Left ventricle myocardium superior (tissue), 1 donor: Measurements from ENCODE around the gene ORC4. TPM values are rescaled to one million over a fixed set of nuclear protein-coding genes. Genes with fewer than 3 reads are reported as not detected.
A peak's percentile ranks its signal among the peaks of the same experiment; 100 is the strongest.

ENCODE experiments used
- ATAC-seq: fragments of 200-7000 bp; cut with Tn5 transposase; one replicate; pipeline ENCODE4 v1.9.1; 2020; ENCODE audit warnings: mild to moderate bottlenecking, moderate library complexity
- DNase-seq: peaks from one replicate; pipeline ENCODE4 v3.0.0-alpha.2; 2020
- intact Hi-C: fragments of 100-400 bp; cut with micrococcal nuclease; formaldehyde crosslinking; loops from one replicate; pipeline ENCODE4 v1.11.0; 2022
- total RNA-seq: library from RNA; stranded (reverse); fragmentation: NEBNext Ultra II Directional; extraction: Animal tissue kit (Norgen Biotek cat#: 25700); gene quantifications from one replicate; pipeline ENCODE4 v1.2.1, GENCODE V29; 2021
- donor health status: DM: no; HTN: yes; CAD: no; lungs with severe emphysema.

Gene ORC4
- total RNA-seq, 1 donor from 2014 or later, result 49.2 TPM

DNA sequence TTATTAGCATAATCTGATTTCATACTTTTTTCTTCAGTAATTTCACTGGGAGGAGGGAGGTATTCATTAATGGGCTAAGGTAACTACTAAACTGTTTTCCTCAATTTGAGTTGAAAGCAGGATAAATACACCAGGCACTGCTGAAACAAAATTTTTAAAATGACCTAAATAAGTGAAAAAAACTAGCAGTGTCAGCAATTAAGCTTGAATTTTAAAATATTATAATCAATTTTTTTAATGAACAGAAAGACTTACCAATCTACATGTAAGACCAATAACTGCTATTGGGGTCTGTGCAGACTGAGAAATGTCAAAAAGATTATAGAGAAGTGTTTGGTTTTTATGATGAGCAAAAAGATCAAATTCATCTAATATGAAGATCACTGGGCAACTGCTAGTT is 68.4 kb downstream of the ORC4 start:
- intact Hi-C loops, result no loop called here
- ATAC-seq (no peak), DNase-seq (no peak)

- ATAC-seq, result no peak
- no peak for DNase-seq
- intact Hi-C loops, result loop anchor here (10.0 kb wide), 1 partner anchor 1039 kb away; no protein-coding TSS in a partner anchor
Observed at GRCh38 chr2:147945660-147946059, 74.9 kb downstream of the ORC4 start.

DNA sequence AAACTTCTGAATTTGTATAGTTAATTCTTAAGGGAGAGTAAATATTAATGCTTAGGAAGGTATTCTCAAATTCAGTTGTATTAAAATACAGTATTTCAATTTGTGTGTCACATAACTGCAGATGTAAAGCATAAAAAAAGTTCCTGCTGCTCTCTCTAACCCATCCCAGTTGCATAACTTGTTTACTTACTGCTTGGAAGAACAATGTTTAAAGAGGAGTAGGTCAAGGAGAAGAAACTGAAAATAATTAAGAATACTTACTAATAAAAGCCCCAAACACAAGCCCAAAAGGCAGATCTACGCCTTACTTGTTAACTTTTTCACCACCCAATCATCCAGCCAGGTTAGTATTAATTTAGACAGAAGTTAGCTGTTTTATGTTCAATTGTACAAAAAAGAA is 81.2 kb downstream of the ORC4 start:
- DNase-seq (no peak), ATAC-seq (no peak)
- intact Hi-C loops, result loop anchor here (10.0 kb wide), 1 partner anchor 565 kb away; no protein-coding TSS in a partner anchor

- intact Hi-C loops, result loop anchor here (10.0 kb wide), 1 partner anchor 567 kb away; no protein-coding TSS in a partner anchor
- ATAC-seq (peak; percentile 42), DNase-seq (no peak)
Observed at GRCh38 chr2:147937744-147938349, 82.7 kb downstream of the ORC4 start.

GRCh38 chr2:147934881-147935620 is 85.5 kb downstream of the ORC4 start:
- no peak for ATAC-seq
- DNase-seq, result no peak
- intact Hi-C loops, result loop anchor here (10.0 kb wide), 1 partner anchor 570 kb away; no protein-coding TSS in a partner anchor

DNA sequence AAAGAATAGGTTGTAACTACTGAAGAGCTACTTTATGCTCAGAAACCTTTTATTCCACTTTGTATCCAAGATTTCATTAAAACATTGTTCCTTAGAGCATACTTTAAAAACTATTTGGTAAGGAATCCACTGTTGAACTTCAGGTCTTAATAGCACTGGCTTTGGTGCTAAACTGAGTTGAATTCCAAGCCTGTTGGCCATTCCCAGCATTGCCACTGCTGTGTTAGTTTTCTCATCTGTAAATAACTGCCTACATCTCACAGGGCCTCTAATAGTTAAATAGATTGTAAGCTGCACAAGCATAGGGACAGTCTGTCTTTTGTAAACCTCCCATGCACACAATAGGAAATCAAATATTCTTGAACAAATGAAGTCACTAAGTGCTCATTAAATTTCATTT is 86.6 kb downstream of the ORC4 start:
- no peak for ATAC-seq
- intact Hi-C loops, result loop anchor here (10.0 kb wide), 1 partner anchor 571 kb away; no protein-coding TSS in a partner anchor
- DNase-seq, result no peak

GRCh38 chr2:147927053-147927588 is 93.4 kb downstream of the ORC4 start:
- ATAC-seq (no peak), DNase-seq (no peak)
- intact Hi-C loops, result no loop called here

- ATAC-seq (no peak), DNase-seq (no peak)
- intact Hi-C loops, result no loop called here
Observed at GRCh38 chr2:147925886-147926285, 94.7 kb downstream of the ORC4 start.

DNA sequence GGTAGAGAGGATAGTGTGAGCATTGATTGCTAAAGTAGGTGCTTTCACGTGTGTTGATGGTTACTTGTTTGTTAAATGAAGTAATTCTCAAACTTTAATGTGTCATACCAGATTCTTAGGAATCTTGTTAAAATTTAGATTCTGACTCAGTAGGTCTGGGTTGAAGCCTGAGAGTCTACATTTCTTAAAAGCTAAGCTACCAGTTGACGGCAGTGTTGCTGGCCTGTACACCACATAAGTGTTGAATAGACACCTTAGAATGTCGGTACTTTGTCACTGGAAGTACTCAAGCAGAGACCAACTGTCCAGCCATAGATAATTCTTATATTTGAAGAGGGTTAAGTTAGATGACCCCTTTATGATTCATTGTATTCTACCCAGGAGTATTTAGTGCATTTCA is 95.9 kb downstream of the ORC4 start:
- ATAC-seq (no peak), DNase-seq (no peak)
- intact Hi-C loops, result no loop called here

DNA sequence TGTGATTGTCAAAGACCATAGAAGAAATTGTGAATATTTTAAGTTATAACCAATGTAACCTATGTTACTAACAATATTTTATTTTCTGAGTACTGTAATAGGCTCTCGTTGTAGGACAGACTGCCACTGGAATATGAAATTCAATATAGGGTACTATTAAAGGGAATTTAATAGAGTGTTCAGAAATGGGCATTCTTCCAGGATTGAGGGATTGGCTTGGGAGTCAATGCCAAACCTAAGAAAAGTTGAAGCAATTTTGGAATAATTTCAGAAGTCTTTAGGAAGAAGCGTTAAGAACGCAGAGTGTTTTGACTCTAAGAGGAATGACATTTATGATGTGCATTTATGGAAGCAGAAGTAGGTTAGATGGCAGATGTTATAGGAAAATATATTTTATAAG is 96.7 kb downstream of the ORC4 start:
- ATAC-seq (no peak), DNase-seq (no peak)
- intact Hi-C loops, result no loop called here

GRCh38 chr2:147917161-147917560 is 103.4 kb downstream of the ORC4 start:
- DNase-seq (no peak), ATAC-seq (no peak)
- intact Hi-C loops, result loop anchor here (10.0 kb wide), 1 partner anchor 1182 kb away; no protein-coding TSS in a partner anchor

DNA sequence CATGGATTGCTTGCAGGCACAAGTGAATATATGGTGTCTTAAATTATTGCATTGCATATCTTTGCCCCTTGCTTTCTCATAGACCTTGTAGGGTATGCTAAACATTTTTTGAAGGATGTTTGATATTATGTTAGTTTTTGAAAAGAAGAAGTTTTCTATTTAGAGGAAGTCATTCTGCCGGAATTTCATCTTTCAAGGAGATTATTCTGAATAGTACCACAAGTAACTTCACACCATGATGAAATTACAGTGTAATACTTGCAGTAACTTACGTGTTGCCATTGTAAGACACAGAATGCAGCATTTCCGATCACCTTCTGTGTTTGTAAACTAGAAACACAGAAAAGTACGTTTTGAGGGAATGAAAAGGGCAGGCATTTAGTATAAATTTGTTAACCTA is 103.8 kb downstream of the ORC4 start:
- DNase-seq (no peak), ATAC-seq (no peak)
- intact Hi-C loops, result loop anchor here (10.0 kb wide), 1 partner anchor 1182 kb away; no protein-coding TSS in a partner anchor

GRCh38 chr2:147916067-147916466 is 104.5 kb downstream of the ORC4 start:
- ATAC-seq, result no peak
- intact Hi-C loops, result loop anchor here (10.0 kb wide), 1 partner anchor 1181 kb away; no protein-coding TSS in a partner anchor
- no peak for DNase-seq

GRCh38 chr2:147913701-147914480 is 106.6 kb downstream of the ORC4 start:
- intact Hi-C loops, result loop anchor here (10.0 kb wide), 1 partner anchor 1179 kb away; no protein-coding TSS in a partner anchor
- DNase-seq (no peak), ATAC-seq (no peak)

GRCh38 chr2:147910990-147911473 is 109.5 kb downstream of the ORC4 start:
- DNase-seq, result no peak
- intact Hi-C loops, result loop anchor here (2.0 to 10.0 kb wide), 2 partner anchors 828 to 1176 kb away; no protein-coding TSS in a partner anchor
- ATAC-seq, result peak; percentile 30

GRCh38 chr2:147909178-147909577 is 111.4 kb downstream of the ORC4 start:
- intact Hi-C loops, result no loop called here
- ATAC-seq, result no peak
- no peak for DNase-seq

GRCh38 chr2:147904051-147904450 is 116.5 kb downstream of the ORC4 start:
- intact Hi-C loops, result no loop called here
- DNase-seq (no peak), ATAC-seq (no peak)

DNA sequence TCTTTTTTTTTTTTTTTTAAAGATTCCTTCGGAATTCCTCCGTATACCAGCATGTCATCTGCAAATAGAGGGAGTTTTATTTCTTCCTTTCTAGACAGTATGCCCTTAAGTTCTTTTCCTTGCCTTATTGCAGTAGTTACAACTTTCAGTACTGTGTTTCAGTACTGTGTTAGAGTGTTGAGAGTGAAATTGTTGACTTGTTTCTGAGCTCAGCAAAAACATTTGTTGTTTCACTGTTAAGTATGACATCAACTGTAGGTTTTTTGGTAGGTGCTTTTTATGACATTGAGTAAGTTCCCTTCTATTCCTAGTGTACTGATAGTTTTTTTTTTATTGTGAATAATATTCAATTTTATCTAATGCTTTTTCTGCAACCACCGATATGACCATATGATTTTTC is 131.9 kb downstream of the ORC4 start:
- no peak for DNase-seq
- intact Hi-C loops, result no loop called here
- no peak for ATAC-seq

- intact Hi-C loops, result no loop called here
- no peak for DNase-seq
- ATAC-seq, result no peak
Observed at GRCh38 chr2:147886136-147886535, 134.4 kb downstream of the ORC4 start.
